DMS114 treated with DMSO at 0.1 percent for 48 hours (cell line): Measurements from ENCODE around the gene CCDC177.
"Not testable (repeated sequence)": the region's sequence is repeated elsewhere in the genome, so short reads cannot be mapped to it uniquely, and the experiment has no call there.

ENCODE experiments used
- DNase-seq: peaks from one replicate; lab custom pipeline; 2025; ENCODE audit not compliant: unreplicated experiment; lab: John Stamatoyannopoulos, UW

Gene CCDC177

DNA sequence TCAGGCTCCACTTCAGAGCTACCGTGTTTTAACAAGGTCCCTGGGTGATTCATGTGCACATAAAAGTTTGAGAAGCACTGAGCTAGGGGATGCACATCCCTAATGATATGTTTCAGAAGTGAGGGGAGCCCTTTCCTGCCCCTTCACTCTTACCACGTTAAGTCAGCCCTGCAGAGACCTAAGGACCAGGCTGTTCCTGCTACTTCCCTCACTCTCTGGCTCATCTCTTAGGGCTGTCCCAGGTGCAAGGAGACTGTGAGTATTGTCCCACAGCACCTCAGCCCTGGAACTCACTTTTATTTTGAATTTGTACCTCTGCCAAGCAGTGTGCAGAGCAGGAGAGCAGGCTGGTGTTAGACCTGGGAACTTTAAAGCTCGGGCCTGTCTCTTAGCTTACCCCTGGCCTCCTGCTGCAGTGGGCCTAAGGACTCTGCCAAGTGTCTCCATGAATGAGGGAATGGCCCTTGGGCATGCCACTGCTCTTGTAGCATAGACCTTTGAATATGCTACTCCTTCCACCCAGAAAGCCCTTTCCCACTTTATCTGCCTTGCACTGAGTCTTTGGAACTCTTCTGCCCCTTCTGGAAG is 25.7 kb upstream of the CCDC177 start:
- DNase-seq: no peak

DNA sequence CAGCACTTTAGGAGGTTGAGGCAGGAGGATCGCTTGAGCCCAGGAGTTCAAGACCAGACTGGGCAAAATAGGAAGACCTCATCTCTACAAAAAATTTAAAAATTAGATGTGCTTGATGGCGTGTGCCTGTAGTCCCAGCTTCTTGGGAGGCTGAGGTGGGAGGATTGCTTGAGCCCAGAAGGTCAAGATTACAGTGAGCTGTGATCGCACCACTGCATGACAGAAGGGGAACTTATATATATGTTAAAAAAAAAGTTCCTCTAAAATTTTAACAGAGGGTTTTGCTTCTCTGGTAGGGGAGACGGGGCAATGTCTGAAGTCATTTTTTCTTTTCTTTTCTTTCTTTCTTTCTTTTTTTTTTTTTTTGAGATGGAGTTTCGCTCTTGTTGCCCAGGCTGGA is 24.8 kb upstream of the CCDC177 start:
- DNase-seq: not testable (repeated sequence)

DNA sequence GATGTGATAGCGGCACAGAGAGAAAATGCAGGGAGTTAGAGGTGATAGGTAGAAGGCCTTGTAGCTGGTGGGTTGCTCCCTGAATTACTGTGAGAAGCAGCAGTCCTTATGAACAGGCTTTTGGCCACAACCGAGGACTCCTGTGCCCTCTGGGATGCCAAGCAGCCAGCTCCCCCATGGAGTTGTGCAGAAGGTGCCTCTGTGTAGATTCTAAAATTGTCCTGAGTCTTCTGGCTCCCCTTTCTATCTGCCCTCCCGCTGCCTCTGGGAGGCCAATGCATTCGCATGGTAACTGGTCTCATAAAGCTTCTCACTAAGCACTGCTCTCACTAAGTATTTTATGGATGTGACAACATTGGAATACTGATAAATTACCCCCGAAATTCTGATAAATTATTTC is 20.7 kb upstream of the CCDC177 start:
- DNase-seq: no peak

DNA sequence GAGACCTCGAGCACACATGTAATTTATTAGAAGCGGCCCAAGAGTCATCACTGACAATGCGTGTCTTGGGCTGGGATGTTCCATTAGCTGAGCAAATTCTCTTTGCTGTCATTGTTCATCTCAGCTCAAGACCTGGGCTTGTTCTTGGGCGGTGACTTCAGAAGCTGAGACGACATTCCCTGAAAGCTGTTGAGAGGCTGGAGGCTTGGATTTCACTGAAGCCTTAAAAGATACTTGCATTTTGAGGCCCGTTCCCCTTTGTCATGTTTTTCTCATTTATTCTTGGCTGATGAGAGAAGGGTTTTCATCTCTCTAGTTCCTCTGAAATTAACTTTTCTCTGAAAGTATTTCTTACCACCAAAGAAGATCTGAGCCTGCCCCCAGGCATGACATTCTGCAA is 20.2 kb upstream of the CCDC177 start:
- no peak for DNase-seq

DNA sequence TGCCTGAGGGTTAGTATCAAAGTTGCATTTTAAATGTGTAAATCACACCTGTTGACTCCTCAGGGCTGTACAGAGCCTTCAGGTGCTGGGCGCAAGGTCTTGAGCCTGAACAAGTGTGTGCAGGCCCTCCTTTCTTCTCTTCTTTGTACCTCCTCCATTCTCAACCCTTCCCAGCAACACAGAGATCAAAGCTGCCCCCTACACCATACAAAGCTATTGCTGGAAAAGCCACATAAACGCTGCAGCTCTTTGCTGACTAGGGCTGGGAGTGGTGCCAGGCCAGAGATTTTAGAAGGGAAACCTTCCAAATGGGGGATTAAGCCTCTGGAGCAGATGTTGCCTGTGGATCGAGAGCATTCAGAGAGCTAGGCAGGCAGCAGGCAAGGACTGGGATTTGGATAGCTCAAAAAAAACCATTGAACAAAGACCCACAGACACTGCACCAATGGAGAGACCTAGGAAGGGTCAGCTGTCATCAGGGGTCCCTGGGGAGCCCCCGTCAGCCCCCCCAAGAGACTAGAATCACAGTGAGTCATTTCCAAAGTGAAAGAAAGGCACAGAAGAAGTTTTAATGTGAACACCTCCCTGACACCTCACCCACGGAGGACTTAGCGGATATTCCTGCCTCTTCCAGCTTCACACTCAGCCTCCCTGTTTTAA is 18.5 kb upstream of the CCDC177 start:
- no peak for DNase-seq

DNA sequence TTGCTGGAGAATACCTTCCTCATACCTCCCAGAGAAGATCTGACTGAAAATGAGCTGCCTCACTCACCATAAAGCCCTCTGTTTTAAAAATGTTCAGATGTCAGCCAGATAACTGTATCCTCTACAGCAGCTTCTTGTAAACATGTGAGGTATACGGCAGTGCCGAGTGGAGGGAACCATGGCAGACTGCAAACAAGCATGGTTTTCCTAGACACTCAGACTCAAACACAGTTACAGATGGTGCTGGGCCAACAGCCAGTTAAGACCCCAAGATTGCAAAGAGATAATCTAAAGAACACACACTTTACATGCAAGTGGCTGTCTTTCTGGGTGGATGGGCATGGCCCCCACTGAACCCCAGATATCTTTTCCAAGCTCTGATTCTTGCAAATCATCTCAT is 16.6 kb upstream of the CCDC177 start:
- DNase-seq: no peak

DNA sequence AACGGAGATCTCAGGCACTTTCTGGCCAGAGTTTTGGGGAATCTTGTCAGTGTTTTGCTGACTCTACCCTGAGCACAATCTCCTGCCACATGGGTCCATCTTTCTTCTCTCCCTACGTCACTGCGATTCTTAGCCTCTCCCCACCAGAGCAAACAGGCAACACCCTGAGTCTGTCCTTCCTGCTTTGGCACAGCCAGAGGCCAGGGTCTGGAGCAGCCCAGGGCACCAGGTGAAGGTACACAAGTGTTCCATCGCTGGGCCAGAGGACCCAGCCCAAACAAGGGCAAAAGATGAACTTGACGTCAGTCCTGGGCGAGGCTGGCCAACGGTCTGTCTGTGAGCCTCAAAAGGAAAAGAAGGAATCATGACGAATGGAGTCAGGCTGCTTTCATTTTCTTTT is 12.7 kb upstream of the CCDC177 start:
- no peak for DNase-seq

DNA sequence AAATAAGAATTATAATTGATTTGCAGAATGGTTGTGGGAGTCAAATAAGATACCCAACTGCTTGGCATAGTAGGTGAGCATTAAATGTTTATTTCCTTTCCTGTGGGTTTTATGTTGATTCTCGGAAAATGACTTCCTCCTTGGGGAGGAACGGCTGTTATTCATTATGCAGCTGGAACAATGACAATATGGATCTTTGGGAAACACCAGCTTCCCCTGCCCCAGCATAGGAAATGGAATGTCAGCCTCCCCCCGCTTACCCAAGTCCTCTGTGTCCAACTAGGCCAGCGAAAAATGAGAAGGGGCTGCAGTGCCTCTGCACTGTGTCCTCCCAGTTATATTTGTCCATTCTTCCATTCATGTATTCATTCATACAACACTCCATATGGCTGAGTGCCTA is 11.7 kb upstream of the CCDC177 start:
- no peak for DNase-seq

DNA sequence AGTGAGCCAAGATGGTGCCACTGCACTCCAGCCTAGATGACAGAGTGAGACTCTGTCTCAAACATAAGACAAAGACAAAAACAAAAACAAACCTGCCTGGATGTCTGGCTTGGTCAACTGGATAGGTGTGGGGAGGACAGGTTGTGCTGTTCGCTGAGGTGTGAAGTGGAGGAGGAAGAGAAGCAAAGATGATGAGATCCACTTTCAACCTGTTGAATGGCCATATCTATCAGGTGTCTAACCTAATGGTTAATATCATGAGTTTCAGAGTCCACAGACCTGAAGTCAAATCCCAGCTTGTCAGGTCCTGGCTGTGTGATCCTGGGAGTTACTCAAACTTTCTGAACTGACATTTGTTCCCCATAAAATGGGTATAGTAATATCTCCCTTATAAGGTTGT is 9.7 kb upstream of the CCDC177 start:
- DNase-seq: no peak

DNA sequence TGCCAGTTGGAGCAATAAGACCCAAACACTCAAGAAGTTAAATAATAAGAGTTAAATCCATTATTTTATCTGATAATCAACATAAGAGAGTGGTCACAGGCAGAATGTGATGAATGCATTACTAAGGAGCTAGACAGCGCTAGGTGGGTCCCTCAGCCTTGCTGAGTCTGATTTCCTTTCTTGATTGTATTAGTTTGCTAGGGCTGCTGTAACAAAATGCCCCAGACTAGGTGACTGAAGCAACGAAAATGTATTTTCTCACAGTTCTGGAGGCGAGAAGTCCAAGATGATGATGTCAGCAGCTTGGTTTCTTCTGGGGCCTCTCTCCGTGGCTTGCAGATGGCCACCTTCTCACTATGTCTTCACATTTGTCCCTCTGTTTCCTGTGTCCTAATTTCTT is 8.2 kb upstream of the CCDC177 start:
- DNase-seq: no peak

DNA sequence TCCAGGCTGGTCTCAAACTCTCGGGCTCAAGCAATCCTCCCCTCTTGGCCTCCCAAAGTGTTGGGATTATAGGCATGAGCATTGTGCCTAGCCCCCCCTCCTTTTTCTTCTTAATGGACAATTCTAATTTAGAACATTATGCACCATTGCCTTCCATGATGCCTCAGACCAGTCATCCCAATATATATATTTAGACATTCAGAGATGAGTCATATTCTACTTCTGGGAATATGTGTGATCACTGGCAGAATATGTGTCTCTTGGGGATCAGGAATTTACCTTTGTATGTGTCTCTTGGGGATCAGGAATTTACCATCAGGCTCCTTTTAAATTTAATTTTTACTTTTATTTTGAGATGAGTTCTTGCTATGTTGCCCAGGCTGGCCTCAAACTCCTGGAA is 7.5 kb upstream of the CCDC177 start:
- DNase-seq: no peak

DNA sequence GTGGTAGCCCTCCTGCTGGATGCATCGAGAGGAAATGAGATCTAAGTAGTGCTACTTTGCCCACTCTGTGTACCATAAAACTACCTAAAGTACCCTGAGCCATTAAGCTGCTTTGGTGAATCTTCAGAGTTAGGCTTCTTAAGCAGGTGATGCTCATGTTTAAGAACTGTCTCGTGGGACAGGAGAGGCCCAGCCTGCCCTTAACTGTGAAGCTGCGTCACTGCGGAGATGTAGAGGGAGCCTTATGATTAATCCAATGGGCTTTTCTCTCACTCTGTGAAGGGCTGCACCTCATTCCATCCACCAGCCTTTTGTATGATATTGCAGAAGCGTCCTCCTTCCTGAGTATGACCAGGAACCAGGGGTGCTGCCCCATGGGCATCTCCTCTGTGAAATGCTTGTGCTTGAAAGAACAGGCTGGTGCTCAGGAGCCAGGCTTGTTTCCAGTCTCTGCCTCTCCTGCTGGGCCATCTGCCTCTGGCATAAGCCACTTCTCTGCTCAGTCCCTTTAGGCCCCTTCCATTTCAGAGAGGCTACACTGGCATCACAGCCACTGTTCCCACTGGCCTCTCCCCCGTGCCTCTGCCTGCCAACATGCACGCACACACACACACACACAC is 6.8 kb upstream of the CCDC177 start:
- DNase-seq: no peak

DNA sequence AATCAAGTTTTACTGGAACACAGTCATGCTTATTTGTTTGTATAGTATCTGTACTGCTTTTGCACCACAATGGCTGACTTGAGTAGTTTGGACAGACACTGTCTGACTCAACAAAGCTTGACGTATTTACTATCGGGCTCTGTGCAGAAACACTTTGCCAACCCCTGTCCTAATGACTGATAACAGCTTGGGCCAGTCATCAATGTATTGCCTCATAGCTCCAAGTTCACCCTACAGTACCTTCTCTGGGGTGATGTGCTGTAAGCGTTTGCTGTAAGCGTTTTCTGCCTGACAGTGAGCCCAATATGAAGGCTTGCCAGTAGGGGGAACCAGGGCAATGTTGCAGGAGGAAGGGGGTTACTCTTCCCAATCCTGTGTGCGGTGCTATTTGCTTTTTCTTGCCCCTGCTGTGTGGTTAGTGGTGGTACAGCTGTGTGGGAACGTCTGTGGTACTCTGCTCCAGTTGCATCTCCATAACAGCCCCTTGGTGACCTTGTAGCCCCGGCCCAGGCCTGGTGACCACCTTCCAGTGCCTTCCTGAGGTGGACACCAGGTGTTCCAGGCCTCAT is 5.4 kb upstream of the CCDC177 start:
- DNase-seq: peak; percentile 30

DNA sequence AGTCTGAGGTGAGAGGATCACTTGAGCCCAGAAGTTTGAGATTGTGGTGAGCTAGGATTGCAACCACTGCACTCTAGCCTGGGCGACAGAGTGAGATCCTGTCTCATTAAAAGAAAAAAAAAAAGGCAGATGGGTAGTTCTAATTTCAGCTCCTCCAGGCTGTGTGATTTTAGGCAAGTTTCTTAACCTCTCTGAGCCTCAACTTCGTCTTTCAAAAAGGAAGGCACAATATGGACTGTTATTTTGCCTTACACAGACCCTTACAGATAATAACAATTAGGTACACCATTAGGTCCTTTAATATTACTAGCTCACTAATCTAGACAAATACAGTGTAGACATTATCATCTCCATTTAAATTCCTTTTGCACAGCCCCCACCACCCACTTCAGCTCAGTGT is 4.8 kb upstream of the CCDC177 start:
- DNase-seq: no peak

DNA sequence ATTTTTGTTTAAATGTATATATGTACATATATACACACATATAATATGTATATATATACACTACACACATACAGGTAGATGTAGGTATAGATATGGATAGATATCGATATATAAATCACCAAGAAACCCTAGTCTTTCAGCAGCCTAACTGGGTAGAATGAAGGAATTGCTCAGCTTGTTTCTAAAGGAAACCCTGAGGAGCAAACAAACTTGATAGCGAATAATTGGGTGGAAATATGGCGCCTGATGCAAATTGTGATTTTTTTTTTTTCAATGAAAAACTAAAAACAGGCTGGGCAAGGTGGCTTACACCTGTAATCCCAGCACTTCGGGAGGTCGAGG is 254 bp upstream of the CCDC177 start:
- peak; percentile 13 for DNase-seq

DNA sequence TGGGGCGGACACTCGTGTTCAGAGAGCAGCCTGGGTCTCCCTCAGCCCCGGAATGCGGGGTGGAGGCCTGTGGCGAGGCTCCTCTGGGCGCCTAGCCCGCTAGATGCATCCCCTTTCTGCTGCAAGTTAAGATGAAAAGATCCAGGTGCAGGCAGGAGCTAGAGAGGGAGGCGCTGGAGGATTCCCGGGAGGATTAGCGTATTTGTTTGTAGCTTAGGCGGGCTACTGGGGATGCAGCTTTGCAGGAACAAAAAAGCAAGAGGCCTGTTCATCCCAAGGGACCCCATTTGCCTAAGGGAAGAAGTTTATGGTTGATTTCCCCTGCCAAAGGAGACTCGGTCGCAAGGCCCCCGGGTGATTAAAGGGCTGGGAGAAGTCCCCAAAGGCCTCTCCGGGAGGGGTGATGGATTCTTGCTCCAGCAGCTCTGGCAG is 824 bp downstream of the CCDC177 start:
- DNase-seq: no peak

DNA sequence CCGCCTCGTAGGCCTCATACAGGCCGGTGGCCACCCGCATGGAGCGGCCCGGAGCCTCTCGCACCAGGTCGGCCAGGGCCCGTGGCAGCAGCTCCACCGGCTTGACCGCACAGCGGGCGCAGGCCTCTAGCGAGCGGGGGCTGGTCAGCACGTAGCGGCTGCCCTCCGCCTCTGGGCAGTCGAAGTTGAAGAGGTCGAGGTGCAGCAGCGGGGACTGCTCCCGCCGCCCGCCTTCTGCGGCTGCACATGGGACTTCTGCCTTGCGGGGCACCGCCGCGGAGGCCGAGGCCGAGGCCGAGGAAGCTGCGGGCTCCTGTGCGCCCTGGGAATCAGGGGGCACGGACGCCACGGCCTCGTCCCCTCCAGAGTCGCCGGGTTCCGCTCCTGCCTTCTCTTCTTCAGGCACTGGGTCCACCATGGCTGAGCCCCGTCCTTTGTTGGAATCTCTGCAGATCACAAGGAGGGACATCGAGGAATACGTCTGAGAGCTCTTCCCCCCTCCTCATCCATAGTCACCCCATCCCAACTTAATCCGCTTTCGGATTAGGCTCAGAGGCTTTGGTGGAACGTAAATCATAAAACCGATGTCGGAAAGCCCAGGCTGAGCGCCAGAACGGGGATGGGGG is 1.4 kb downstream of the CCDC177 start:
- DNase-seq: no peak

DNA sequence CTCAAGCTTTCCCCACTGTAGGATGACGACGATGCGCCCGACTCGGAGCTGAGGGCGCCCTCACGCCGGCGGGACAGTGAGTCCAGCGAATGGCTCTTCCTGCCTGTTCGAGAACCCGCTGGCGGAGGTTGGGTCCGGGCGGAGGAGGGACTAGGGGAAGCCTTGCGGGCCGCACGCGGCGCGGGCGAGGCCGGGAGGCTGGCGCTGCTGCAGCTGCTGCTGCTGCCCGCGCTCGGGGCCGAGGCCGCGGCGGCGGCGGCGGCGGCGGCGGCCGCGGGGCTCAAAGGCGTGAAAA is 1.9 kb downstream of the CCDC177 start:
- DNase-seq: no peak

DNA sequence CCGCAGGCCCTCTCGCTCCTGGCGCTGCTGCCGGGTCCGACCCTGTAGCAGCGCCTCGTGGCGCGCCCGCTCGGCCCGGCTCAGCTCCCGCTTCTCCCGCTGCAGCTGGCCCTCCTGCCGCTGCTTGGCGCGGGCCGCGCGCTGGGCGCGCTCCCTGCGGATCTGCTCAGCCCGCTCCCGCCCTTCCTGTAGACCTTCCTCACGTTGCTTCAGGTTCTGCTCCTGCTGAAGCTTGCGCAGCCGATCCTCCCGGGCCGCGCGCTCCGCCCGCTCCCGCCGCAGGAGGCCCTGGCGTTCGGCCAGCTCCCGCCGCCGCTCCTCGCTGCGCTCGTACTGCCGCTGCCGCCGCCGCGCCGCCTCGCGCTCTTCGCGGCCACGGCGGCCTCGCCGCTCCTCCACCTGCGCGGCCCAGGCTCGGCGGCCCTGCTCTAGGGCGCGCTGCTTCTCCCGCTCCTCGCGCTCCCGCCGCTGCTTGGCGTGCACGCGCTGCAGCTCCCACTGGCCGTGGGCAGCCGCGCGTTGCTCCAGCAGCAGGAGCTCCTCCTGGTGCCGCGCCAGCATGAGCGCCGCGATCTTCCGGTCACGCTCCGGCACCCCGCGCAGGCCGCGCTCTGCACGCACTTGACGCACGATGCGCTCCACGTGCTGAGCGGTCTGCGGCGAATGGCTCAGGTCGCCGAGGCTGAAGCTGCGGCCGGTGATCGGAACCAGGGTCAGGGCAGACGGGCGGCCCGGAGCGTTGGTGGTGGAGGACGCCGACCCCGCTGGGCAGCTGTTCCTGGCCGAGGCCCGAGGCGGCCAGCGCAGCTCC is 2.4 kb downstream of the CCDC177 start:
- no peak for DNase-seq

DNA sequence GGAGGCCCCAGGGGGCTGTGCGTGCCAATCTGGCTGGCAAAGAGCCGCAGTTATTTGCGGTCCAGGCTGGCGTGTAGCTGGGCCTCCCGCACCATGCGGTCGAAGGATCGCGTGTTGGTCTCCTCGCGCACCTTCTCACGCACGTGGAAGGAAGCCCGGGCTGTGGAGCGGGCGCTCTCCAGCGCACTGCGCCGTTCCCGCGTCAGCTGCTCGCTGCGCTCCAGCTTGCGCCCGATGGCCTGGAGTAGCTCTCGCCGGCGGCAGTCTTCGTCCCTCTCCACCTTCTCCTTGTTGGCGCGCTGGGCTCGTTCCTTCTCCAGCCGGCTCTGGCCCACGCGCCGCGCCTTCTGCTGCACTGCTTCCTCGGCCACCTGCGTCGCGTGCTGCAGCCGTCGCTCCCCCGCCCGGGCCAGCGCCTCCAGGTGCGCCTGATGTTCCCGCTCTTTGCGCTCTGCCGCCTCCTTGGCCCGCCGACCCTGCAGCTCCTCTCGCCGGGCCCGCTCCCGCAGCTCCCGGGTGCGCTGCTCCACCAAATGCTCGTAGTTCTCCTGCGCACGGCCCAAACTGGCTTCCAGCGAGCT is 3.1 kb downstream of the CCDC177 start:
- no peak for DNase-seq

DNA sequence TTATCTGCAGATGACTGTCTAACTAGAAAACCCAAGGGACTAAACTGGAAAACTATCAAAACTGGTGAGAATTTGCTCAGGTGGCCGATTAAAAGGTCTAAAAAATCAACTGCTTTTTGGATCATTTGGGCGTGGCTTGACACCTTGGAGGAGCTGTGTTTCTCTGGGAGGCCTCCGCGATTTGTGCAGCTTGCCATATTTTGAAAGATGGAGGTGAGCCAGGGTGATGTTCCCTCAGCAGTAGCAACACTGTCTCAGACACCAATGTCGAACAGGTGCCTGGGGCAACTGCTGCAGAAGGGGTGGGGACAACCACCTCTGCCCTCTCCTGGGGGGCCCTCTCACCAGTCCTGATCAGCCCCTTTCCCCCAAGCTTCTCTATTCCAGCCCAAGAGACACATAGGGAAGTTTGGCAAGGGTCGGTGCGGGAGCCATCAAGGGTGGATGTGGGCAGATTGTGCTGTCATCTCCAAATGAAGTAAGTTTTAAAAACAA is 3.8 kb downstream of the CCDC177 start:
- DNase-seq: no peak
